ENCODE results near the gene GOLGA8K. TPM values are rescaled to one million over a fixed set of nuclear protein-coding genes. Genes with fewer than 3 reads are reported as not detected.
A peak's percentile ranks its signal among the peaks of the same experiment; 100 is the strongest.
"Not testable (repeated sequence)": the region's sequence is repeated elsewhere in the genome, so short reads cannot be mapped to it uniquely, and the experiment has no call there.

Gene GOLGA8K
- total RNA-seq, result 1 to 10 TPM in 2 of 9 donors, under 1 TPM in 5, not detected in 2; 0.30 to 1.8 (median 0.42) TPM
- polyA plus RNA-seq, result under 1 TPM; 0.10 to 0.97 (median 0.22) TPM
- long read RNA-seq, donor 1, result 0 reads
- long read RNA-seq, donor 2, result 0 reads
- long read RNA-seq, donor 3, result 0 reads
- long read RNA-seq, donor 4, result 0 reads
- long read RNA-seq, donor 5, result 0 reads
- long read RNA-seq, donor 6, result 0 reads
- long read RNA-seq, donor 7, result 0 reads
- long read RNA-seq, donor 8, result 0 reads
- long read RNA-seq, donor 9, result 0 reads
- long read RNA-seq, donor 10, result 0 reads

GRCh38 chr15:32403192-32403591, at the start of gene GOLGA8K:
GOLGA8K (minus strand) TSS chr15:32403292; CDS start chr15:32403194, 98 bp downstream.
- H3K27me3 ChIP-seq; H3K9me3 ChIP-seq (replicated peaks in 1 of 3); H3K36me3 ChIP-seq (replicated peaks in 1 of 2); H3K4me3 ChIP-seq; H3K4me1 ChIP-seq (replicated peaks in 1 of 2); DNase-seq; H3K27ac ChIP-seq; intact Hi-C loops (cut with DNase I): not testable (repeated sequence)
- WGBS, 4 donors, result 92% methylated on average over 2 of the region's 8 CpGs; no CpG with 5 or more reads in 3 of the 4 donors

GRCh38 chr15:32440445-32440977, 37.4 kb upstream of the GOLGA8K start:
- intact Hi-C loops (cut with DNase I); H3K4me3 ChIP-seq; H3K27me3 ChIP-seq; H3K9me3 ChIP-seq (replicated peaks in 1 of 3); H3K27ac ChIP-seq; DNase-seq; H3K4me1 ChIP-seq (replicated peaks in 1 of 2); H3K36me3 ChIP-seq (replicated peaks in 1 of 2): not testable (repeated sequence)
- WGBS, 4 donors, result 42% methylated on average over 4 of the region's 12 CpGs; no CpG with 5 or more reads in 3 of the 4 donors

- H3K36me3 ChIP-seq (replicated peaks in 1 of 2); H3K27ac ChIP-seq; H3K9me3 ChIP-seq (replicated peaks in 1 of 3); H3K4me3 ChIP-seq; H3K4me1 ChIP-seq (replicated peaks in 1 of 2); DNase-seq; H3K27me3 ChIP-seq; intact Hi-C loops (cut with DNase I): not testable (repeated sequence)
- WGBS, 4 donors, result no CpG with 5 or more reads among the region's 73 CpGs
Measured at GRCh38 chr15:32434102-32434963, 31.2 kb upstream of the GOLGA8K start.

GRCh38 chr15:32427635-32428034, 24.5 kb upstream of the GOLGA8K start:
- intact Hi-C loops (cut with DNase I); H3K36me3 ChIP-seq (replicated peaks in 1 of 2); H3K27me3 ChIP-seq; H3K27ac ChIP-seq; H3K9me3 ChIP-seq (replicated peaks in 1 of 3); DNase-seq; H3K4me1 ChIP-seq (replicated peaks in 1 of 2); H3K4me3 ChIP-seq: not testable (repeated sequence)
- 18 to 37% (median 19%) methylated on average over 1 of the region's 4 CpGs for WGBS, 4 donors

- H3K27ac ChIP-seq, result not testable (repeated sequence)
- peak in 1 of 7 donors; percentile 19 for DNase-seq
Measured at GRCh38 chr15:32426511-32426910, 23.4 kb upstream of the GOLGA8K start.

GRCh38 chr15:32407903-32408302, 4.8 kb upstream of the GOLGA8K start:
- WGBS, 4 donors, result 0 to 19% (median 8%) methylated on average over 2 of the region's 3 CpGs
- intact Hi-C loops (cut with DNase I); H3K27me3 ChIP-seq; H3K36me3 ChIP-seq (replicated peaks in 1 of 2); H3K4me1 ChIP-seq (replicated peaks in 1 of 2); DNase-seq; H3K27ac ChIP-seq; H3K9me3 ChIP-seq (replicated peaks in 1 of 3); H3K4me3 ChIP-seq: not testable (repeated sequence)
- peak in 2 of 6 experiments; percentile 6 to 40 for TF ChIP-seq CTCF (IDR thresholded peaks at IDR 0.05)

More at GRCh38 chr15:32426511-32426910, 23.4 kb upstream of the GOLGA8K start:
- H3K4me1 ChIP-seq (replicated peaks in 1 of 2); intact Hi-C loops (cut with DNase I); H3K36me3 ChIP-seq (replicated peaks in 1 of 2); H3K27me3 ChIP-seq; H3K9me3 ChIP-seq (replicated peaks in 1 of 3); H3K4me3 ChIP-seq: not testable (repeated sequence)
- 62 to 87% (median 72%) methylated on average over 4 of the region's 4 CpGs for WGBS, 4 donors

GRCh38 chr15:32396522-32396921, 6.6 kb downstream of the GOLGA8K start:
- H3K4me3 ChIP-seq; H3K36me3 ChIP-seq (replicated peaks in 1 of 2); intact Hi-C loops (cut with DNase I); H3K27me3 ChIP-seq; H3K27ac ChIP-seq; H3K9me3 ChIP-seq (replicated peaks in 1 of 3); DNase-seq; H3K4me1 ChIP-seq (replicated peaks in 1 of 2): not testable (repeated sequence)
- WGBS, 4 donors, result 64 to 100% methylated on average over 2 of the region's 8 CpGs; no CpG with 5 or more reads in 2 of the 4 donors

- H3K9me3 ChIP-seq (replicated peaks in 1 of 3); DNase-seq; H3K4me1 ChIP-seq (replicated peaks in 1 of 2); H3K27me3 ChIP-seq; H3K36me3 ChIP-seq (replicated peaks in 1 of 2); H3K4me3 ChIP-seq; H3K27ac ChIP-seq; intact Hi-C loops (cut with DNase I): not testable (repeated sequence)
- WGBS, 4 donors, result 63 to 83% methylated on average over 2 to 3 of the region's 5 CpGs; no CpG with 5 or more reads in 2 of the 4 donors
Measured at GRCh38 chr15:32394745-32395144, 8.3 kb downstream of the GOLGA8K start.

- H3K27ac ChIP-seq; DNase-seq; intact Hi-C loops (cut with DNase I); H3K4me3 ChIP-seq; H3K36me3 ChIP-seq (replicated peaks in 1 of 2); H3K9me3 ChIP-seq (replicated peaks in 1 of 3); H3K4me1 ChIP-seq (replicated peaks in 1 of 2); H3K27me3 ChIP-seq: not testable (repeated sequence)
- WGBS, 4 donors, result no CpG with 5 or more reads among the region's 14 CpGs
Measured at GRCh38 chr15:32388050-32388648, 14.9 kb downstream of the GOLGA8K start.
